ENCODE data around the gene ANKK1.

GRCh38 chr11:113446112-113446511, 58.5 kb downstream of the ANKK1 start:
- no peak for TF ChIP-seq POLR2A (IDR thresholded peaks at IDR 0.05; ENCODE audit: low read depth, low read length)
- TF ChIP-seq POLR2AphosphoS5 (IDR thresholded peaks at IDR 0.05; ENCODE audit: low read depth, low read length), result no peak
